ENCODE measurements around the gene JRKL. TPM values are rescaled to one million over a fixed set of nuclear protein-coding genes. Genes with fewer than 3 reads are reported as not detected.

Gene JRKL
- total RNA-seq, 1 donor from 2014 or later: 7.6 TPM

DNA sequence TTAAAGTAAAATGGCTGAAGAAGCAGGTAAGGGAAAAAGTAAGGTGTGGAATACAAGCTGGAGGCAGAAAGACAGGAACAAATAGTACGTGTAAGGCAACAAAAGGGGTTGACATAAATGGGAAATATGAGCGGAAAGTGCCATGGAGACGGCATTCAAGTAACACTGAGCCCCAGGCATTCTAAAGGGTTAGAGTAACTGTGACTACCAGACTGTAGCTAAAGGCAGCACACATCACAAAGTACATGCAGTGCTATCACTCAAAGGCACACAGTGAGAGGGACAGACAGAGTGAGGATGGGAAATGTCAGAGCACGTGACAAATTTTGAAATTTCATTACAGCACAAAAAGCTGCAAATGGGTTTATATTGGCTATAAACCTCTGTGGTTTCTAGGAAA is 33.0 kb upstream of the JRKL start:
- TF ChIP-seq, protein P1, sequence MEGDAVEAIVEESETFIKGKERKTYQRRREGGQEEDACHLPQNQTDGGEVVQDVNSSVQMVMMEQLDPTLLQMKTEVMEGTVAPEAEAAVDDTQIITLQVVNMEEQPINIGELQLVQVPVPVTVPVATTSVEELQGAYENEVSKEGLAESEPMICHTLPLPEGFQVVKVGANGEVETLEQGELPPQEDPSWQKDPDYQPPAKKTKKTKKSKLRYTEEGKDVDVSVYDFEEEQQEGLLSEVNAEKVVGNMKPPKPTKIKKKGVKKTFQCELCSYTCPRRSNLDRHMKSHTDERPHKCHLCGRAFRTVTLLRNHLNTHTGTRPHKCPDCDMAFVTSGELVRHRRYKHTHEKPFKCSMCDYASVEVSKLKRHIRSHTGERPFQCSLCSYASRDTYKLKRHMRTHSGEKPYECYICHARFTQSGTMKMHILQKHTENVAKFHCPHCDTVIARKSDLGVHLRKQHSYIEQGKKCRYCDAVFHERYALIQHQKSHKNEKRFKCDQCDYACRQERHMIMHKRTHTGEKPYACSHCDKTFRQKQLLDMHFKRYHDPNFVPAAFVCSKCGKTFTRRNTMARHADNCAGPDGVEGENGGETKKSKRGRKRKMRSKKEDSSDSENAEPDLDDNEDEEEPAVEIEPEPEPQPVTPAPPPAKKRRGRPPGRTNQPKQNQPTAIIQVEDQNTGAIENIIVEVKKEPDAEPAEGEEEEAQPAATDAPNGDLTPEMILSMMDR (IDR thresholded peaks at IDR 0.05; ENCODE audit: insufficient read depth, low read length, severe bottlenecking): no peak
- H3K27me3 ChIP-seq (ENCODE audit: control insufficient read depth, insufficient read depth, low read length): no peaks in the 10 kb centered on the region
- no peak overlapping the region for H3K4me3 ChIP-seq (ENCODE audit: low read depth, low read length)
- no peak for DNase-seq (ENCODE audit: low read depth)
- FAIRE-seq: no peak
- no peaks in the 10 kb centered on the region for H3K36me3 ChIP-seq (ENCODE audit: control insufficient read depth, insufficient read depth, low read length)

DNA sequence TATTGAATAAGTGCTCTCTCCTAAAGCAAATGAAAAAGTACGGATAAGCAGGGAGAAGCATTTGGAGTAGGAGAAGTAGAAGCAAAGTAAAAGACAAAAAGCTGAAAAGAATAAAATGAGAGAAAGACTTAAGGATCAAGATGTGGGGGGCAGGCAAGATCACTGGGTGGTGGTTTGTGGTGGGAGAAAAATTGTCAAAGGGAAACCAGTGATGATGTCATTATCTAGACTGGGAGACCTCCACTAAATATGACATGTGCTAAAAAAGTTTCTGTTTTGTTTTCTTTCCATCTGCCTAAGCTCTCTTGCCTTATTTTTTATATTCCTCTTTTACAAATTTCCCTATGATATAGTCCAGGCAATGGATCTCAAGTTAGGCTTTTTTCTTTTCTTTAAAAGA is 32.0 kb upstream of the JRKL start:
- Histone ChIP-seq H3K27me3 (ENCODE audit: control insufficient read depth, insufficient read depth, low read length) (no peaks in the 10 kb centered on the region), H3K4me3 (ENCODE audit: low read depth, low read length) (no peak overlapping the region), H3K36me3 (ENCODE audit: control insufficient read depth, insufficient read depth, low read length) (no peaks in the 10 kb centered on the region)
- TF ChIP-seq, protein P1 (IDR thresholded peaks at IDR 0.05; ENCODE audit: insufficient read depth, low read length, severe bottlenecking): no peak
- DNase-seq (ENCODE audit: low read depth) (no peak), FAIRE-seq (no peak)

DNA sequence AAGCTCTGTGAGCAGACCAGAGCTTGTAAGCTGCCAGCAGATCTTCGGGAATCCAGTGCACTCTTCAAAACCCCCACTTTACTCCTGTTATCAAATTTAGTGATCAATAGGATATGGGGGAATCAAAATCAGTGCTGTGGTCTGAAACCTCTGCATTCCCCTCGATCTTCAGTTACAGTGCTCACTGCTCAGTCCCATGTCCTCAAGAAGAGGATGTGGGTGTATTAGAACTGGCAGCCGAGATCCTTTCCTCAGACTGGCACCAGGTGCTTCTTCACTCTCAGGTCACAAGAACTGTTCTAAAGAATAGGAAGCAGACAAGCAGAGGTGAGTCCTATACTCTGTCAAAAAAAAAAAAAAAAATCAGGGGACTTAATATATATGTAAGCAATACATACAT is 31.5 kb upstream of the JRKL start:
- FAIRE-seq: no peak

DNA sequence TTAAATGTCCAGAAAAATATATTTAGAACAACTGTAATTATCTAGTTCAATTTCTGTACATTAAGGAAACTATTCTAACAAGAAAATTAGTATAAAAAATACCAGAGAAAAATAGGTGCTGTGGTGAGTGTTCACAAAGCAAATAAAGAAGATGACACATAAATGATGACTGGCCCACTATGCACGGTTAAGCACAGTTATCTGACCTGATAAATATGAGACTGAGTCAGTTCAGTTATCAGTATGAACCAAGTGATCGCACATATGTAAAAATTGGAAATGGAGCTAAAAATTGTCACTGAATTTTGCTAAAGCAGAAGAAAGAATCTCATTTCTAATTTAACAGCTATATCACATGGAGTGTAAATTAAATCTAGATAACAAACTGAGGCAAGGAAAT is 28.0 kb upstream of the JRKL start:
- Histone ChIP-seq H3K27me3 (ENCODE audit: control insufficient read depth, insufficient read depth, low read length) (no peaks in the 10 kb centered on the region), H3K4me3 (ENCODE audit: low read depth, low read length) (no peak overlapping the region), H3K36me3 (ENCODE audit: control insufficient read depth, insufficient read depth, low read length) (no peaks in the 10 kb centered on the region)
- TF ChIP-seq, protein P1 (IDR thresholded peaks at IDR 0.05; ENCODE audit: insufficient read depth, low read length, severe bottlenecking): no peak
- DNase-seq (ENCODE audit: low read depth) (no peak), FAIRE-seq (no peak)

More for the DNA sequence above, 31.5 kb upstream of the JRKL start:
- no peak for DNase-seq (ENCODE audit: low read depth)
- TF ChIP-seq, protein P1 (IDR thresholded peaks at IDR 0.05; ENCODE audit: insufficient read depth, low read length, severe bottlenecking): no peak
- Histone ChIP-seq H3K36me3 (ENCODE audit: control insufficient read depth, insufficient read depth, low read length) (no peaks in the 10 kb centered on the region), H3K4me3 (ENCODE audit: low read depth, low read length) (no peak overlapping the region), H3K27me3 (ENCODE audit: control insufficient read depth, insufficient read depth, low read length) (no peaks in the 10 kb centered on the region)

DNA sequence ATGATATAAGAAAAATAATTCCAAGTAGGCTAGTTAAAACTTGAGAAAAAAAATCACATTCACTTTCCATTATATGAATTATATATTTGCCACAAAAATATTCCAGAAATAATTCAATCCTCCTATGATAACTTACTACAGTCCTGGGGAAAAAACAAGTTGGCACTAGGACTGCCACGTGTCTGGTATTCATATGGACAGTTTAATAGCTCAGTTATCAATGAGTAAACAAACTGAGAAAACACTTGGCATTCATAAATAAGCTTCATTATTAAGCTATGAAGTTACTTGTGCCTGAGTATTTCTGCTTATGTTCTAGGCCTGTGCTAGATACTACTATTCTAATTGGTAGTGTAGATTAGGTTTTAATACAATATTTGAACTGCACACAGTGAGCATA is 24.3 kb upstream of the JRKL start:
- TF ChIP-seq, protein P1 (IDR thresholded peaks at IDR 0.05; ENCODE audit: insufficient read depth, low read length, severe bottlenecking): no peak
- FAIRE-seq: no peak
- H3K27me3 ChIP-seq (ENCODE audit: control insufficient read depth, insufficient read depth, low read length): no peaks in the 10 kb centered on the region

DNA sequence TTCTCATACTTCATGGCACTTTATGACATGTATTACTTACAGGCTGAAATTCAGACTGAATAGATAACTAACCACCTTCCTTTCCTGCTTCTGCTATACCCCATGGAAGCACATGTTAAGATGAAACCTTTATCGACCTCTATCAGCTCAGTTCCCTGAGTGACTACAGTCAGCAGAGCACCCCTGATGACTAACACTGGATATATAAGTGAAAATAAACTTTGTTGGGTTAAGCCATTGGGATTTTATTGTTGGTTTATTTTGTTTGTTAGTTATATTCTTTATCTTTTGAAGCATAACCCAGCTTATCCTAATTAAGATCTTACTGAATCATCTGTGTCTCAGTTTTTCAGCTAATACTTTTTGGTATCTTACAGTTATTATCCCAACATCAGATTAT is 23.8 kb upstream of the JRKL start:
- TF ChIP-seq, protein P1 (IDR thresholded peaks at IDR 0.05; ENCODE audit: insufficient read depth, low read length, severe bottlenecking): no peak
- FAIRE-seq (no peak), DNase-seq (ENCODE audit: low read depth) (no peak)
- H3K36me3 ChIP-seq (ENCODE audit: control insufficient read depth, insufficient read depth, low read length): no peaks in the 10 kb centered on the region
- no peak overlapping the region for H3K4me3 ChIP-seq (ENCODE audit: low read depth, low read length)
- H3K27me3 ChIP-seq (ENCODE audit: control insufficient read depth, insufficient read depth, low read length): no peaks in the 10 kb centered on the region

More for the DNA sequence above, 24.3 kb upstream of the JRKL start:
- H3K4me3 ChIP-seq (ENCODE audit: low read depth, low read length): no peak overlapping the region
- no peak for DNase-seq (ENCODE audit: low read depth)
- H3K36me3 ChIP-seq (ENCODE audit: control insufficient read depth, insufficient read depth, low read length): no peaks in the 10 kb centered on the region
